IMR-90 (cell line): ENCODE results near the gene CTAGE9. TPM values are rescaled to one million over a fixed set of nuclear protein-coding genes. Genes with fewer than 3 reads are reported as not detected.

Source experiments
- ATAC-seq: fragments of 200-7000 bp; cut with Tn5 transposase; 2 replicates; pipeline ENCODE4 v1.9.1; 2020; ENCODE audit warnings: low read depth, mild to moderate bottlenecking, moderate library complexity
- BruUV-seq: library from RNA; stranded (reverse); fragments of 400-500 nt; replicated peaks from 2 replicates; lab custom pipeline; 2021; lab: Mats Ljungman, UMichigan
- CTCF ChIA-PET: fragments of 300-600 bp; formaldehyde crosslinking; extraction: SDS; loops from one replicate; lab custom pipeline; 2021; ENCODE audit warnings: antibody characterized with exemption; lab: Yijun Ruan, JAX
- POLR2A ChIA-PET: fragments of 300-600 bp; sonication (Branson Sonifier 250); formaldehyde crosslinking; loops from one replicate; lab custom pipeline; 2022; ENCODE audit warnings: antibody characterized with exemption; ENCODE audit not compliant: unreplicated experiment; lab: Charles Lee
- DNase-seq: peaks from one replicate; pipeline ENCODE4 v3.0.0; 2013
- H2AFZ ChIP-seq: replicated peaks from 2 replicates; pipeline ENCODE3; 2013; ENCODE audit warnings: low read length, mild to moderate bottlenecking; ENCODE audit not compliant: poor library complexity
- H2AK5ac ChIP-seq: 2 replicates; pipeline ENCODE4 v1.6.1; 2013; ENCODE audit warnings: low read depth, low read length, inconsistent platforms
- H2AK9ac ChIP-seq: replicated peaks from 2 replicates; pipeline ENCODE3; 2013; ENCODE audit warnings: mild to moderate bottlenecking, low read depth, low read length, moderate library complexity; ENCODE audit not compliant: poor library complexity
- H2BK120ac ChIP-seq: 2 replicates; pipeline ENCODE4 v1.6.1; 2013; ENCODE audit warnings: low read depth, low read length, inconsistent platforms
- H2BK15ac ChIP-seq: 3 replicates; pipeline ENCODE4 v1.6.1; 2013; ENCODE audit warnings: low read depth, low read length, inconsistent platforms
- H2BK20ac ChIP-seq: 2 replicates; pipeline ENCODE4 v1.6.1; 2013; ENCODE audit warnings: low read depth, mild to moderate bottlenecking, inconsistent platforms, low read length, moderate library complexity
- H2BK5ac ChIP-seq: 2 replicates; pipeline ENCODE4 v1.6.1; 2013; ENCODE audit warnings: mild to moderate bottlenecking, low read depth, low read length, inconsistent platforms; ENCODE audit not compliant: poor library complexity, severe bottlenecking
- H3K14ac ChIP-seq: replicated peaks from 2 replicates; pipeline ENCODE4 v1.6.1; 2013; ENCODE audit warnings: low read depth, low read length, inconsistent platforms
- H3K18ac ChIP-seq: 2 replicates; pipeline ENCODE4 v1.6.1; 2013; ENCODE audit warnings: low read depth, low read length, control low read depth
- H3K23ac ChIP-seq: 2 replicates; pipeline ENCODE4 v1.6.1; 2013; ENCODE audit warnings: low read depth, low read length, inconsistent platforms
- H3K27ac ChIP-seq: 2 replicates; pipeline ENCODE4 v1.5.1; 2013; ENCODE audit warnings: mild to moderate bottlenecking, control low read depth, low read length; ENCODE audit not compliant: insufficient read depth
- H3K27me3 ChIP-seq: 2 replicates; pipeline ENCODE4 v1.6.1; 2013; ENCODE audit warnings: low read length; ENCODE audit not compliant: control insufficient read depth, insufficient read depth
- H3K36me3 ChIP-seq: 2 replicates; pipeline ENCODE4 v1.6.1; 2013; ENCODE audit warnings: low read length, mixed read lengths; ENCODE audit not compliant: control insufficient read depth, insufficient read depth
- H3K4ac ChIP-seq: 2 replicates; pipeline ENCODE4 v1.6.1; 2013; ENCODE audit warnings: low read depth, low read length, inconsistent platforms
- H3K4me1 ChIP-seq: 2 replicates; pipeline ENCODE4 v1.6.1; 2013; ENCODE audit warnings: low read length, mixed read lengths; ENCODE audit not compliant: control insufficient read depth, insufficient read depth
- H3K4me2 ChIP-seq: 2 replicates; pipeline ENCODE4 v1.6.1; 2013; ENCODE audit warnings: low read depth, mild to moderate bottlenecking, control low read depth, low read length, moderate library complexity
- H3K4me3 ChIP-seq: 2 replicates; pipeline ENCODE4 v1.5.1; 2013; ENCODE audit warnings: low read depth, mild to moderate bottlenecking, control low read depth, low read length, moderate library complexity; ENCODE audit not compliant: insufficient read depth
- H3K56ac ChIP-seq: 2 replicates; pipeline ENCODE4 v1.6.1; 2013; ENCODE audit warnings: low read length, inconsistent platforms; ENCODE audit not compliant: insufficient read depth; ENCODE audit errors: extremely low read depth
- H3K79me1 ChIP-seq, 2 experiments: 2 replicates each; pipeline ENCODE4 v1.6.1; 2013; ENCODE audit warnings: low read length in 2 of 2, inconsistent platforms in 1 of 2, low read depth in 1 of 2
- H3K9ac ChIP-seq: 2 replicates; pipeline ENCODE4 v1.6.1; 2013; ENCODE audit warnings: low read depth, low read length, control low read depth
- H3K9me1 ChIP-seq: 2 replicates; pipeline ENCODE4 v1.6.1; 2013; ENCODE audit warnings: low read length, inconsistent platforms; ENCODE audit not compliant: insufficient read depth
- H3K9me3 ChIP-seq: 2 replicates; pipeline ENCODE4 v1.6.1; 2013; ENCODE audit warnings: low read length; ENCODE audit not compliant: control insufficient read depth, insufficient read depth
- H4K20me1 ChIP-seq: 2 replicates; pipeline ENCODE4 v1.6.1; 2013; ENCODE audit warnings: low read length, inconsistent platforms; ENCODE audit not compliant: insufficient read depth
- H4K5ac ChIP-seq: 2 replicates; pipeline ENCODE4 v1.6.1; 2013; ENCODE audit warnings: mild to moderate bottlenecking, low read depth, low read length, control low read depth
- H4K8ac ChIP-seq, 2 experiments: 2 replicates each; pipeline ENCODE4 v1.6.1; 2013; ENCODE audit warnings: low read depth in 2 of 2, low read length in 2 of 2, control low read depth in 1 of 2, inconsistent platforms in 1 of 2
- H4K91ac ChIP-seq: 2 replicates; pipeline ENCODE4 v1.6.1; 2013; ENCODE audit warnings: low read depth, low read length, inconsistent platforms; ENCODE audit not compliant: insufficient read depth
- CEBPB ChIP-seq: IDR thresholded peaks from 2 replicates; pipeline ENCODE4 v1.6.1; 2012; ENCODE audit warnings: low read depth, low read length, improper control_type of control experiment
- FOS ChIP-seq: fragments of 150-350 bp; IDR thresholded peaks from 2 replicates; pipeline ENCODE4 v1.6.1; 2016; ENCODE audit warnings: low read depth, low read length
- MAZ ChIP-seq: IDR thresholded peaks from 2 replicates; pipeline ENCODE4 v1.6.1; 2012; ENCODE audit warnings: low read depth, mild to moderate bottlenecking, low read length, improper control_type of control experiment, moderate library complexity, borderline replicate concordance
- MXI1 ChIP-seq: IDR thresholded peaks from 2 replicates; pipeline ENCODE4 v1.6.1; 2012; ENCODE audit warnings: low read depth, mild to moderate bottlenecking, low read length, moderate library complexity, borderline replicate concordance
- NFE2L2 ChIP-seq: fragments of 150-350 bp; IDR thresholded peaks from 2 replicates; pipeline ENCODE4 v1.6.1; 2016; ENCODE audit warnings: low read depth, mild to moderate bottlenecking, low read length
- RAD21 ChIP-seq: IDR thresholded peaks from 2 replicates; pipeline ENCODE4 v1.6.1; 2012; ENCODE audit warnings: low read length, improper control_type of control experiment
- RCOR1 ChIP-seq: IDR thresholded peaks from 2 replicates; pipeline ENCODE4 v1.6.1; 2012; ENCODE audit warnings: mild to moderate bottlenecking, low read length, improper control_type of control experiment; ENCODE audit not compliant: insufficient replicate concordance
- SMC3 ChIP-seq: fragments of 150-350 bp; IDR thresholded peaks from 2 replicates; pipeline ENCODE4 v1.6.1; 2016; ENCODE audit warnings: low read depth, mild to moderate bottlenecking, antibody characterized with exemption, low read length, moderate library complexity
- WGBS, 2 experiments: methylation state at CpG; one replicate each; pipeline versions ENCODE4 v1.1.5 to v1.1.7; 2013; ENCODE audit warnings: missing lambda C conversion rate in 2 of 2; ENCODE audit not compliant: insufficient read length in 1 of 2; ENCODE audit errors: extremely low coverage in 2 of 2; 5-methylcytosine and 5-hydroxymethylcytosine counted together
- dilution Hi-C: fragments of 300-500 bp; cut with HindIII; formaldehyde crosslinking; loops from one replicate; pipeline ENCODE4 v1.14.3; 2018; ENCODE audit warnings: low sequenced_read_pairs; ENCODE audit not compliant: unreplicated experiment
- in situ Hi-C: fragments of 300-500 bp; cut with MboI; formaldehyde crosslinking; loops from 3 replicates; pipeline ENCODE4 v1.14.3; 2019; ENCODE audit warnings: low sequenced_read_pairs, inconsistent platforms, mixed read lengths
- intact Hi-C: fragments of 100-400 bp; cut with micrococcal nuclease; formaldehyde crosslinking; loops from 2 replicates; pipeline ENCODE4 v1.10.0; 2022
- polyA plus RNA-seq, 3 experiments: library from polyadenylated mRNA; depleted of rRNA; stranded (reverse); fragments of >200 nt; gene quantifications; 2 replicates each; pipeline ENCODE4 v1.2.3, GENCODE V29; 2012; ENCODE audit warnings: low replicate concordance in 1 of 3
- total RNA-seq: library from RNA; depleted of rRNA; stranded (reverse); fragments of >200 nt; gene quantifications from 2 replicates; pipeline ENCODE4 v1.2.3, GENCODE V29; 2012
- TF ChIP-seq, protein P1 (sequence below): fragments of 150-350 bp; IDR thresholded peaks from 2 replicates; pipeline ENCODE4 v1.6.1; 2016; ENCODE audit warnings: low read depth, mild to moderate bottlenecking, low read length, moderate library complexity, borderline replicate concordance

Gene CTAGE9
- total and polyA plus RNA-seq, 2 of the 4 experiments (the other 2 are of a cell fraction), result not detected

DNA sequence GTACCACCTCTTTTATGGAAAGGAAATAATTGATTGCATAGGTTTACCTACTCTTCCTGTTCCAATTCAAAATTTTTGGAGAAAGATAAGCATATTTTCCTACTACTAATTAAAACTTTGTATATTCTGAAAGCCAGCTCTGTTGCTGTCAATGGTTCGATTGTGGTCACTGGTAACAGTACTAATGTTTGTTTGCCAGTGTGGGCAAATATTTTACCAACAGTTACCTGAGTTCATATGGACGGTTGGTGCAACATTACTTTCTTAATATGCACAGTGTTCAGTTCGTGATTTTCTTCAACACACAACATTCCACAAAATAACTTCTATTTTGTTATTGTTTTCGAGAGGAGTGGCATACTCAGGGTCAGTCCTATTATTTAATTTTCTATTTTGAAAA is 17.1 kb upstream of the CTAGE9 start:
- Histone ChIP-seq H3K4me2 (no peak overlapping the region), H3K9ac (no peak overlapping the region), H3K27me3 (no peaks in the 10 kb centered on the region), H2AK5ac (no peak overlapping the region), H3K36me3 (no peaks in the 10 kb centered on the region), H3K23ac (no peak overlapping the region), H2BK15ac (no peak overlapping the region), H2BK20ac (no peak overlapping the region), H3K56ac (no peak overlapping the region), H3K4ac (no peak overlapping the region), H2AK9ac (no peak overlapping the region), H3K4me3 (no peak overlapping the region), H2AFZ (no peak overlapping the region), H3K27ac (no peak overlapping the region), H4K91ac (no peak overlapping the region), H3K9me3 (peaks cover 3% of the 10 kb centered on the region; the same call in 1 of the 2 replicates), H3K4me1 (no peaks in the 10 kb centered on the region), H4K20me1 (no peaks in the 10 kb centered on the region), H4K5ac (no peak overlapping the region), H4K8ac (no peak overlapping the region), H3K14ac (no peak overlapping the region), H3K9me1 (no peaks in the 10 kb centered on the region), H3K79me1 (no peaks in the 10 kb centered on the region), H2BK5ac (no peak overlapping the region), H3K18ac (no peak overlapping the region), H2BK120ac (no peak overlapping the region)
- ChIA-PET CTCF (interaction anchor here (0.9 kb wide), 1 partner anchor 33 kb away, joined by 3 read pairs; no protein-coding TSS in a partner anchor), POLR2A (no interaction called here)
- TF ChIP-seq MXI1 (no peak), CEBPB (no peak), NFE2L2 (no peak), MAZ (no peak), SMC3 (no peak), RAD21 (no peak), FOS (no peak), RCOR1 (no peak)
- TF ChIP-seq, protein P1, sequence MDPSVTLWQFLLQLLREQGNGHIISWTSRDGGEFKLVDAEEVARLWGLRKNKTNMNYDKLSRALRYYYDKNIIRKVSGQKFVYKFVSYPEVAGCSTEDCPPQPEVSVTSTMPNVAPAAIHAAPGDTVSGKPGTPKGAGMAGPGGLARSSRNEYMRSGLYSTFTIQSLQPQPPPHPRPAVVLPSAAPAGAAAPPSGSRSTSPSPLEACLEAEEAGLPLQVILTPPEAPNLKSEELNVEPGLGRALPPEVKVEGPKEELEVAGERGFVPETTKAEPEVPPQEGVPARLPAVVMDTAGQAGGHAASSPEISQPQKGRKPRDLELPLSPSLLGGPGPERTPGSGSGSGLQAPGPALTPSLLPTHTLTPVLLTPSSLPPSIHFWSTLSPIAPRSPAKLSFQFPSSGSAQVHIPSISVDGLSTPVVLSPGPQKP, result no peak
- intact Hi-C loops, result no loop called here
- WGBS, 2 experiments, result no CpG with 5 or more reads among the region's 4 CpGs
- DNase-seq, result no peak
- in situ Hi-C loops, result no loop called here
- no TSS peak for BruUV-seq
- ATAC-seq, result no peak
- dilution Hi-C loops, result no loop called here
